Measurements from ENCODE around the gene ZNF791.

DNA sequence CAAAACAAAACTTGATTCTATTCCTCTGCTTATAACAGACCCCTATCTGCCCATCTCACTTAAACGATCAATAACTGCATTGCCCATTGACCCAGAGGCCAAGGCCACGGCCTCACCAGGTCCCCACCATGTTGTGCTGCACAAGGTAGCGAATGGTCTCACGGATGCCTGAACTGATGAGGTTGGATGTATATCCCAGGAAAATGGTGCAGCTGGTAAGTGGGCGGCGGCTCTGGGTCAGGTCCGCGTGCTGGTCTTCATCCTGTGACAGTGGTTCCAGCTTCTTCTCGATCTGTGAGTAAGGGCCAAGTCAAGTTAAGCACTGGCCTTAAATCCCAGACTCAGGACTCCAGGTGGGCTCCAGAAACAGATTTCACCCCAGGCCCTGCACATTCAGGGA is 69.3 kb downstream of the ZNF791 start:
- TF ChIP-seq E2F4 (CRISPR knock-in tag; IDR thresholded peaks at IDR 0.05; ENCODE audit: borderline replicate concordance, low read depth) (no peak), MLX (CRISPR knock-in tag; IDR thresholded peaks at IDR 0.05) (no peak), IRF2 (CRISPR knock-in tag; IDR thresholded peaks at IDR 0.05; ENCODE audit: borderline replicate concordance, low read depth) (no peak)
- TF ChIP-seq, protein P1, sequence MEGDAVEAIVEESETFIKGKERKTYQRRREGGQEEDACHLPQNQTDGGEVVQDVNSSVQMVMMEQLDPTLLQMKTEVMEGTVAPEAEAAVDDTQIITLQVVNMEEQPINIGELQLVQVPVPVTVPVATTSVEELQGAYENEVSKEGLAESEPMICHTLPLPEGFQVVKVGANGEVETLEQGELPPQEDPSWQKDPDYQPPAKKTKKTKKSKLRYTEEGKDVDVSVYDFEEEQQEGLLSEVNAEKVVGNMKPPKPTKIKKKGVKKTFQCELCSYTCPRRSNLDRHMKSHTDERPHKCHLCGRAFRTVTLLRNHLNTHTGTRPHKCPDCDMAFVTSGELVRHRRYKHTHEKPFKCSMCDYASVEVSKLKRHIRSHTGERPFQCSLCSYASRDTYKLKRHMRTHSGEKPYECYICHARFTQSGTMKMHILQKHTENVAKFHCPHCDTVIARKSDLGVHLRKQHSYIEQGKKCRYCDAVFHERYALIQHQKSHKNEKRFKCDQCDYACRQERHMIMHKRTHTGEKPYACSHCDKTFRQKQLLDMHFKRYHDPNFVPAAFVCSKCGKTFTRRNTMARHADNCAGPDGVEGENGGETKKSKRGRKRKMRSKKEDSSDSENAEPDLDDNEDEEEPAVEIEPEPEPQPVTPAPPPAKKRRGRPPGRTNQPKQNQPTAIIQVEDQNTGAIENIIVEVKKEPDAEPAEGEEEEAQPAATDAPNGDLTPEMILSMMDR (IDR thresholded peaks at IDR 0.05) = no peak

Data from WTC11 (cell line).